ENCODE results near the gene GFRA1.

The GFRA1 gene, protein sequence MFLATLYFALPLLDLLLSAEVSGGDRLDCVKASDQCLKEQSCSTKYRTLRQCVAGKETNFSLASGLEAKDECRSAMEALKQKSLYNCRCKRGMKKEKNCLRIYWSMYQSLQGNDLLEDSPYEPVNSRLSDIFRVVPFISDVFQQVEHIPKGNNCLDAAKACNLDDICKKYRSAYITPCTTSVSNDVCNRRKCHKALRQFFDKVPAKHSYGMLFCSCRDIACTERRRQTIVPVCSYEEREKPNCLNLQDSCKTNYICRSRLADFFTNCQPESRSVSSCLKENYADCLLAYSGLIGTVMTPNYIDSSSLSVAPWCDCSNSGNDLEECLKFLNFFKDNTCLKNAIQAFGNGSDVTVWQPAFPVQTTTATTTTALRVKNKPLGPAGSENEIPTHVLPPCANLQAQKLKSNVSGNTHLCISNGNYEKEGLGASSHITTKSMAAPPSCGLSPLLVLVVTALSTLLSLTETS

DNA sequence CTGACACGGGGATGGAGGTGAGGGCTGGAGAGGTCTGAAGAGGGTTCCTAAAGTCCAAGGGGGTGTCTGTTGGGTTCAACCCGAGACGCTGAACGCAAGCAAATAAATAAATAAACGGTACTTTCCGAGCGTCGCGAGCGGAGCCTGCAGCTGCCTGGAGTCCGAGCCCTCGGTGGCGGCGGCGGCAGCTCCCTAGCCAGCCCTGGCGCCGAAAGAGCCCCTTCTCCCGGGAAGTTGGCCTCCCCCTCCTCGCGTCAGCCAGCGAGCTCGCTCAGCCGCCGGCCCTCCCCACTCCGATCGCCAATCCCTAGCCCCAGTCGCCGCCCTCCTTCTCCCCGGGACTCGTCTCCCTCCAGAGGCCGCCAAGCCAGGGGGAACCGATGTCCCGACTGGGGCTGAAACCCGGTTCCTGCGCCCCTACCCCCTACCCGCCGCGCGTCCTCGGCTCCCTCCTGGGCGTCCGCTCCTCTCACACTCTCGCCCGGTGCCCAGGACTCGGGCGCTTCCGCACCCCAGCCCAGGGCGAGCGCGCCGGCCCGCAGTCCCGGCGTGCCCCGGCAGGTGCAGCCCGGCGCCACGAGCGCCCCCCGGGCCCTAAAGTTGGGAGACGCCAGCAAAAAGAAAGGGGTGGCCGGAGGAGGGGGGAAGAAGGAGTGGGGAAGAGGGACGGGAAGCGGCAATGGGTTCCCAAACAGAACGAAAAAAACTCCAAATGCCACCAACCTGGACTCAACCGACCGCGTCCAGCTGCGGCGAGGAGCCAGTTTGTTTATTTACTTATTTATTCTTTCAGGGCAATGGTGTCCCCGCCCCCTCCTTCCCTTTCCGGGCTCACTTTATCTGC lies at the start of gene GFRA1:
GFRA1 (minus strand) TSS at position 767 of the 844 bp plus-strand sequence. CDS start 1,177 bp downstream, outside the sequence.
- DNase-seq = no peak

DNA sequence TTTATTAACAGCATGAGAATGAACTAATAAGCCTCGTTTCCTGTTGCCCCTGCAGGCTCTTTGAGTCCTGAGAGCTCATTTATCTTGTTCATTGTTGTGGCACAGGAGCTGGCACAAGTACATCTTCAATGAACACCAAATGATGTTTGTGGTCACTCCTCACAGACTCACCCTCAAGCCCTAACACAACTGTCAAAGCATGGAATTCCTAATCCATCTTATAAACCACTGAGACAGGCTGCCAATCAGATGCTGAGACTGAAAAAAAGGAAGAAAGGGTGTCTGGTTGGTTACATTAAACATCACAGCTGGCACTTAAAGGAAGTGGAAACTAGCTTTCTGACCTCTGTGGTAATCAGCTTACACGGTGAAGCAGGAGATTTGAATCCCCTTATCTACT lies 43.5 kb upstream of the GFRA1 start:
- DNase-seq = no peak

DNA sequence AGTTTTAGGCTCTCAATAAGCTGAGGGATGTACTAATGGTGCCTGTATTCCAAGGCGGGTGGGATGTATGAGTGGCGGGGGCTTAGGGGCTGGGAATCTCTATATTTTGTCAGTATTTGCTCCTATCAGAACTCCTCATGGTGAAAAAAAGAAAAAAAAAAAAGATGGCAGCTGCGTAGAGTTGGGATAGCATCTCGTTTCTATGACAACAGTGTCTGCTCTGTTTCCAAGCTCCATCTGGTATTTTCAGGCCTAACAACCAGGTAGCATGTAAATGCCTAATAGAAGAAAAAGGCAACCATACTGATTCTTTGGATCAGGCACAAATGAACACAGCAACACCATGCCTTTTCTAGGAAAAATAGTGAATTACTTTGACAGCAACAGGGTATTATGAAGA lies 39.5 kb upstream of the GFRA1 start:
- DNase-seq = no peak

DNA sequence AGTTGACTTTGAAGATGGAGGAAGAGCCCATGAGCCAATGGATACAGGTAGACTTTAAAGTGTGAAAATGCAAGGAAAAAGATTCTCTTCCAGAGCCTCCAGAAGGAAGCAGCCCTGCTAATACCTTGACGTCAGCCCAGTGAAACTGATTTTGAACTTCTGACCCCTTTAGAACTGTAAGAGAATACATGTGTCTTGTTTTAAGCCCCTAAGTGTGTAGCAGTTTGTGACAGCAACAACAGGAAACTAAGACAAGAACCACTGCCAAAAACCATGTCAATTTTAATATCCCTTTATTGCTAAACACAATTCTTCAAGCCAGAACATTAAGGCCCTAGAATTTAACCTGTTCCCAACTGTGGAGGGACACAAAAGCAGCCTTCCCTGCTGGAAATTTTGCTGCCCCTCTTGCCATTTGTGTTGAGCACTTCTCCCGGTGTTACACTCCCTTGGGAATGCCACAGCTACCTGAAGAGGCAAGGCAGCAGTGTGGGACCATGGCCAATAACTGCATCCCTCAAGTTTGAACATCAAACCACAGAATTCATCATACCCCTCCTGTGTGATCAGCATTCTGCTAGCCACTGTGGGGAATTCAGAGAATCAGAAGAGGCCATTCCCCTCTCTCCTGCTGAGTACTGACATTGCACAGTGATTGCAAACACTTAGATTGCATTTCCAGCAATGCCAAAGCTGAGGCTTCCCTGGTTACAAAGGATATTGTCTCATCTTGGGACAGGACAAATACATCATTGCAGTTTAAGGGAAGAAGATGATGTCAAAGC lies 38.9 kb upstream of the GFRA1 start:
- no peak for DNase-seq

DNA sequence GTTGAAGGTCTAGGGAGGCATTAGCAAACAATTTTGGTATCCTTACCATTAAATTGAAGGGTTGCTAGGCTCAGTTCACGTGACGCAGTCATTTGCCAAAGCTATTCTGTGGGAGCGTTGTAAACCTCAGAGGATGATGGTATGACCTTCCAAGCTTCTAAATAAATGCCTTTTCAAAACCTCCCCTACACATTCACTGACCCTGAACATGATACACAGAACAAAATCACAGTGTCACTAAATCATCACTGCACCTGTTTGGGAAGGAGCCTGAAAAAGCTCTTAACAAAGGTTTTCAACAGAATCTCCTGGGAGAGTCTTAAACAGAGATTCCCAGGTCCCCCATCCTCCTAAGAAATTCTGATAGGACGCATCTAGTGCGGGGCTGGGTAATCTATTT lies 38.0 kb upstream of the GFRA1 start:
- no peak for DNase-seq

DNA sequence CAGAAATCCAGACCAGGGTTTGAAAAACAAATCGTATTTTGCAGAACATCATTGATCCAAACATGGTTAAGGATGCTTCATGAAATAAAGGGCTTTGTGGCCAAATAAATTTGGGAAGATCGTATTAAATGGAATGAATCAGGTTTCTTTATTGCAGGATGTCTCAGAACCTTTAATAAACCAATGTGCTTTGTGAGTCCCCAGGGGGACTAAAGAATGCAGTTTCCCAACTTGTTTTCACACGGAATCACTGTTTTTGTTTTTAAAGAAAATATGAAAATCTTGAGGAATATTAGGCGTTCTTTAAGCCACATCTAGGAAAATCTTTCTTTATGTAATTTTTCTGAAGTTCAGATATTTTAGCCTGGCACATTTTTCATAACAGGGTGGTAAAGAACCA lies 34.4 kb upstream of the GFRA1 start:
- no peak for DNase-seq

DNA sequence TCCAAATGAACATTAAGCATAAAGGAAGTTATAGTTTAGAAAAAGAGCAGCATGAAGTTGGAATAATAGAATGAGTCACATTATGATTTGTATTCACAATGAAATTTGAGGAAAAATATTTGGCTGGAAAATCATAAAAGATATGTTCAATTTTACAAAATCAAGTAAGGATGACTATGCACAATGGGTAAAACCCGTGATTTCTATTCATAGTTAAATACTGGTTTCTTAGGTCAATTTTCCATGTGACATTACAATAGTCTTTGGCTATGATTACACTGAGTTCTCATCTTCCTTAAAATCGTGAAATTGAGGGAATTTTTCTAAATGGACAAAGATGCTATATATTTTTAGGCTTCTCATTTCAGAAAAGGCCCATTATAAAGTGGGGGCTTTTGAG lies 33.8 kb upstream of the GFRA1 start:
- DNase-seq = no peak

DNA sequence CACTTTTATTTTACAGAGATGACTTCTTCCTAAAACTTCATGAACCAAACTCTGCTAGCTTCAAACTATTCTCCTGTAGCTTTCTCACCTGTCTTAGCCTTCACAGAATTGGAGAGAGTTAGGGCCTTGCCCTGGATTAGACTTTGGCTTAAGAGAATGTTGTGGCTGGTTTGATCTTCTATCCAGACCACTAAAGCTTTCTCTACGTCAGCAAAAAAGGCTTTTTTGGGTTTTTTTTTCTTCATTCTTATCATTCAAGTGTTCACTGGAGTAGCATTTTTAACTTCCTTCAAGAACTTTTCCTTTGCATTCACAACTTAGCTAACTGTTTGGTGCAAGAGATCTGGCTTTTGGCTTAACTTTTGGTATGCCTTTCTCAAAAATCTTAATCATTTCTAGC lies 31.9 kb upstream of the GFRA1 start:
- DNase-seq = no peak

DNA sequence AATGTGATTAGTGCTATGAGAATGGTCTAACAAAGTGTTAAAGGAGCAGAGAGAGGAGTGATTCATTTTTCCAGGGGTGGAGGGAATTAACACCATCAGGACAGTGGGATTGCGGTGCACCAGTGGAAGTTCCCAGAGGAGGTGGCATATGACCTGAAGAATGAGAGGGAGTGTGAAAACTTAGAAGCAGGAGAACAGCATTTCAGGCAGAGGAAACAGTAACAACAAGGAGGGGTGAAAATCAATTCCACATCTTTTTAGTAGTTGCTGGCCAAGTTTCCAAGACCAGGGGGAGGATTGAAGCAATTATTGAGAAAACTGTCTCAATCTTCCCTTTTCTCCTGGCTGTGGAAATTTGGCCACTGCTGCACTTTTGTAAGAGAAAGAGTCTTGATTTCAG lies 27.5 kb upstream of the GFRA1 start:
- DNase-seq = no peak

DNA sequence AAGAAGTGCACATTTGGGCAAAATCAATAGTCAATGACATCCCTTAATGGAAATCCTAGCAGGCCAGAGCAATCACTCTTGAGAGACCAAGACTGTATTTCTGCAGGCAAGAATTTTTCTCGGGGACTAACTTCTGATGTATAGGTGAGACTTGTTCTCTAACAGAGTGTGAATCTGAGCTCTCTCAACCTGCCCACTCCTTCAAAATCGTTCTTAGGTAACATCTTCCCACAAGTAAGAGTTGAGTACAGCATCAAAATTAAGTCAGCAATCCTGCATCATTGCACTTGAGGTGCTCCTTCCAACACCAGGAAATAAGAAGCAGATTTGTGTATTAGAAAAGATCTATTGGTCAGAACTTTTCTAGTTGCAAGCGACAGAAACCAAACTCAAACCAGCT lies 25.6 kb upstream of the GFRA1 start:
- DNase-seq = no peak

DNA sequence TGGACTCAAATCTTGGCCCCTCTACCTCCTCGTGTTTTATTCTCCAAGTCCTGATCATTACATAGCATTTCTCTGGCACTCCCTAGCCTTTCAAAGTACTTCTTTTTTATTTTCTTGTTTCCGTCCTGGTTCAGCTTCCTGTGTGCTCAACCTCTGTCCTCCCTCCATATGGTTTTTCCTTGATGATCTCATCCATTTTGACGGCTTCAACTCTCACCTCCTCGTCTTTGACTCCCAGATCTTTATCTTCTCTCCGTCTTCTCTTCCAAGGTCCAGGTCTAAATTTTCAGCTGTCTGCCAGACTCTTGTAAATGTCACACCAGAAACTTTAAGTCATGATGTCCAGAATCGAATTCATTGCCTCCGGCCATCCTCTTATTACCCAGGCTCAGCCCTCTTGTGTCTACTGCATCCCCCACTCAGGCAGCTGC lies 23.3 kb upstream of the GFRA1 start:
- no peak for DNase-seq

DNA sequence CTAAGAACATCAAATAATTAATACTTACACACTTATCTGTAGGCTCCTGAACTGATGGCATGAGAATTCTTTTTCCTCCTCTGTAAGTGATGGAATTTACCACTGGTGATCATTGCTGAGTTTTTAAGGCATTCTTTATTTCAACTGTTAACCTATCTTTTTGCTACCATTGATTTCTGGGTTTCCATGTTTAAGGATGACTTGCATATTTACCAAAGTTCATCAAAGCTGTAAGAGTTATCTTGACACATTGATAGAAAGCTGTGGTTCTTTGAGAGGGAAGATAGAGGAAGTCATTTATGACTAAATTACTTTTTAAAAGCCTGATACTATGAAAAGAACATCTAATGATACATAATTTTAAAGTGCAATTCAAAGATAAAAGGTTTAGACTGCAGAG lies 19.5 kb upstream of the GFRA1 start:
- no peak for DNase-seq

DNA sequence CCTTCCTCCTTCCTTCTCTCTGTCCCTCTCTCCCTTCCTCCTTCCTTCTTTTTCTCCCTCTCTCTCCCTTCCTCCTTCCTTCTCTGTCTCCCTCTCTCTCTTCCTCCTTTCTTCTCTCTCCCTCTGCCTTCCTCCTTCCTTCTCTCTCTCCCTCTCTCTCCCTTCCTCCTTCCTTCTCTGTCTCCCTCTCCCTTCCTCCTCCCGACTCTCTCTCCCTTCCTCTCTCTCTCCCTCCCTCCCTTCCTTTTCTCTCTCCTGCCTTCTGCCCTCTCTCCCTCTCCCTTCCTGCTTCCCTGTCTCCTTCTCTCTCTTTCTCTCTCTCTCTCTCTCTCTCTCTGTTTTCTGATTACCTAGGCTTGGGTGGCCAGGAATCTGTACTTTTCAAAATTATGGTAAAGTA lies 16.6 kb upstream of the GFRA1 start:
- no peak for DNase-seq

DNA sequence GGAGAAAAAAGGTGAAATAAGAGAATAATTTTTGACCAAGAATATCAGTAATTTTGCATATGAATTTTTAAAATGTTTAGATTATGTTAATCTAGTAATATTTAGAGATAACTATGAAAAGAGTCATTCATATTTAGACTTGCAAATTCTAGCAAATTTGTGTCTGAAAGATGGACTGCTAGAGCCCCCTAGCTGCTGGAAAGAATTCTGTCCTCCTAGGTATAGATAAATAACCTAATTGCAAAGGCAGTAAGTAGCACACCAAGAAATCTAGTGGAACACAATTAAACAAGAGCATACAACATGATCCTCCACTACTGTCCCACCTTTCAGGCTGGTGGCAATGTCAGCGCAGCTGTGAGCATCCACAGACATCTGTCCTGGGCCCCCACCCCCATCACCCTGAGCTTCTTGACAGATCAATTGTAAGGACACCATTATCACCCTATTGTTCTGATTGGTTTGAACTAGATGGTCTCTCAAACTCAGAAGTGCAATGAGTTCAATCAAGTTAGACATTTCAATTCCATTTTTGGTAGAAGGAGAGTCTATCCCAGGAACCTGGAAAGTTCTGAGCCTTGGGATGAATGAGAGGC lies 15.0 kb upstream of the GFRA1 start:
- no peak for DNase-seq

DNA sequence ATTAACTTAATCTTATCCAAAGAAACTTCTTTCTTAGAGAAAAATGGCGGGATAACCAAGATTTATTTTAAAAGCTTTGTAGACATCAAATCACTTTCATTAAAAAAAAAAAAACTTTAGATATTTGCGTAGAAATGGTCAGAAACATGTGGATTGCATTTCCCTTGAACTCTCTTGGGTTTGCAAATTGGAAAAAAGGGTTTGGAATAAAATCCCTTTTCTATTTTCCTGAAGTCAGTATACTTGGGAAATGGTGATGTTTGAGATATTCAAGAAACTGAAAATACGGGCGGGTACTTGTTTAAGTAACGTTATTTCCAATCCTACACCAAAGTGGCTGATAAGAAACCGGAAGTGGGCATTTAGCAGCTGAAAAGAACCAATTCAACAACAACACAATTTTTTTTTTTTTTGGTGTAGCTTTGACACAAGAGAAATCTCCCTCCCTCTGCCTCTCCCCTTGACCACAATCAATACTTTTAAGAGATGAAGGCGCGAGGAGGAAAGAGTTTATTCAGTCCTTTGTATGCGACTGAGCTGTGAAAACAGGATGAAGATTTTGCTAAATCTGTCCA lies 13.7 kb upstream of the GFRA1 start:
- no peak for DNase-seq

DNA sequence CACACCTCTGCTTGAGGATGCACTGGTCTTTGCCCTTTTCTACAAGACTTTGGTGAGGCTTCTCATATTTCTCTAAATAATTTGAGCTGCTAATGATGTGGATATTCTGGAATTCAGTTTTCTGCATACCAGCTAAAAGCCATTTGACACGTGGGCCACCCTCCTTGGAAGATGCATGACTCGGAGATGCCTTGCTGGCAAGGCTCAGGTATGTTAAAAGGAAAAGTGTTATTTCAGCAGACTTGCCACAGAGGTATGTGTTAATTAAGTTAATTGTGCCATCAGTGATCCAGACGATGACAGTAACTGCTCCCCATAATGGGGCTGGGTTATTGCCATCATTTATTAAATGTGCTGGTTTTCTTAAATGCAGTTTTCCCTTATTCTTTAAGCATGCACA lies 8.8 kb upstream of the GFRA1 start:
- DNase-seq = no peak

DNA sequence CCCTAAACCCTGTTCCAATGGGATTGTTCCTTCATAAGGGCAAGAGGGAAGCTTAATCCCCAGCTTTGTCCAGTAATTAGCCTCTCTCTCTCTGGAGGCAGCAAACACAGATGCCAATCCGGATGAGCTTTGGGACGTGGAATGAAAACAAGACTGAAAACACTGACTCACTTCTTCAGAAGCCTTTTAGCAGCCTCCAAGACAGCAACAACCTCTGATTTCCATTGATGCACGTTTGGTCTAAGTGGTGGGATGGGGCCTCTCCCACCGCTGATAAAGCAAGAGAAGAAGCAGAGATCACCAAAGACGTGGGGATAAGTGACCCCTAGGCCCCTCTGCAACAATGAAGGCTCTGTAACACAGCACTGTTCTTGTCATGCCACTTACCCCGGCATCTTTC lies 5.8 kb upstream of the GFRA1 start:
- DNase-seq = no peak

DNA sequence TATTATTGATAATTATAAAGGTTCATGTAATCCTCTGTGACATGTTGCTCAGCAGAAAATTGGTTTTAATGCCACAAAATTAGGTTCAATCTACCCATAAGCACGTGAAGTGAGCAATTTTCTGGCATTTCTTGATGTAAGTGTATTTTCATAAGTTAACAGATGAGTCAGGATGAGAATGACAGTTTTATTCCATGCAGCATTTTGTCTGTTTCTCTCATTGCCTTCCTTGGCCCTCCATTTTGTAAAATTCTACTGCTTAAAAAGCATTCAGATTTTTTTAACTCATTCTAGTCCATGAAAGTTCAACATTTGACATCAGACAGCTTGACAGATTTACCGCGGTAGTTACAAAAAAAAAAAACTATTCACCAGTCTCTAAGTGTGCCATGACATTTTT lies 4.0 kb upstream of the GFRA1 start:
- DNase-seq = no peak

DNA sequence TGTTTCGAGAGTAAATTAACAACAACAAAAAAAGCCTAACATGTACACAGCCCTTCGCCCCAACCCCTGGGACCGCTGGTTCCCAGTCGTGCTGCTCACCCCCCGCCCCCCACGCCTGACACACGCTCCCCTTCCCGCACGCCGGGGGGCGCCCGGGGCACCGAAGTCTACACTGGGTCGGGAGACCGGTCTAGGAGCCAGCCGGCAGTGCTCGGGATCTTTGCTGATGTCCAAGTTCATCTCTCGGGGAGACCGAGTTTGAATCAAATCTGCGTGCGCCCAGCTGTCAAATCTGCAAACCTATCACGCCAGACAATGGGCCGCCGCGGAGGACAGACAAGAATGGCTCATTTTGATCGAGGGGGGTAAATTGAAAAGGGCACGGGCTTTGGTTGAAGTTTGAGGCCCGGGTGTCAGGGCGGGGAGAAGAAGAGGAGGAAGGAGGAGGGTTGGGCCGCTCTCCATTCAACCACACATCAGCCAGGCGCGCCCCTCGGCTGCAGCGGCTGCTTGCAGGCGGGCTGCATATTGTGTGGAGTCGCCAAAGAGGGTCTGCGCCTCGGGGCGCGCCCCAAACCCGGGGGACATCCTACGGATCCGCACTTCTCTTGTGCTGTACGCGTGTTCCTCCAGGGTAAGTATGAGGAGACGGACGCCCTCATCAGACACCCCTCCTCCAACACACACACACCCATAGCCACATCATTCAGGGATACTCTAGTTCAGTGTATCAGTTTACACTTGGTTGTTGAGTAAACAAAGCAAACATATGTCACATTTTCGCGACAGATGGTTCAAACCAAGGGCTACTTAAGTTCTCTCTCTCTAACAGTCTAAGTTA lies 1.3 kb upstream of the GFRA1 start:
- no peak for DNase-seq

DNA sequence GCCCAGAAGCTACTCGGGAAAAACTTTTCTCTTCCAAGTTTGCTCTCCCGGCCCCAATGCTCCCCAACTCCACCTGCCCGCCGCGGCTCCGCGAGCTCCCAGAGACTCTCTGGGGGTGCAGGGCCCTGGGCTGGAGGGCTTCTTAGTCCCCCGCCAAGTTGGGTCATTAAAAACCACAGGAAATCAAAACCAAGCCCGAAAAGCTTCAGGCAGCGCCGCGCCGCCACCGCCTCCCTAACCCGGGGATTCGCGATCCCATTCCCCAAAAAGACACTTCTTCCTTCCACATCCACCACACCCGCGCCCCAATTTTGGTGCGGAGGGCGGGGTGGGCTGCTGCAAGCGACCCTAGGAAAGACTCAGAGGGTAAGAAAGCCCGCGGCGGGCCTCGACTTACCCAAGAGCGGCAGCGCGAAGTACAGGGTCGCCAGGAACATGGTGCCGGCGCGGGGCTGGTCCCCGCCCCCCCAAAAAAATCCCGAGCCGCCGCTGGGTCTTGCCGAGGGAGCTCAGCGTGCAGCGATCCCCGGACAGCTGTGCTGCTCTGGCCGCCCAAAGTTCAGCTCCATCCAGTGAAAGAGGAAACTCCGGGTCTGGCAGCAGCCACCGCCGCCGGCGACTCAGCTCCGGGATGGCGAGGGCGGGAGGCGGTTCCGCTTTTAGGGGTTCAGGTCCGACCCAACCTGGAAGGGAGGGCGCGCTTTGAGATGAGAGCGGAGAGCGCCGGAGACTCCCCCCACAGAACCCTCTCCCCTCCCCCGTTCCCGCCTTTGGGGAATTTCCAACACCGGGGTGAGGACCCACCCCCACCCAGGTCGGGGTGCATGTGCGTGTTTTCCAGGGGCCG lies 1.2 kb downstream of the GFRA1 start:
- DNase-seq = no peak
